Epithelial cell of proximal tubule (primary cell): ENCODE results near the gene NKIRAS2. TPM values are rescaled to one million over a fixed set of nuclear protein-coding genes. Genes with fewer than 3 reads are reported as not detected.
A peak's percentile ranks its signal among the peaks of the same experiment; 100 is the strongest.

Experiments used
- DNase-seq: peaks from one replicate; pipeline ENCODE4 v3.0.0-alpha.2; 2011; ENCODE audit warnings: low read depth
- H3K4me3 ChIP-seq: 2 replicates; pipeline ENCODE4 v1.5.1; 2011; ENCODE audit warnings: low read depth, mild to moderate bottlenecking, low read length
- total RNA-seq: library from RNA; depleted of rRNA; stranded (reverse); fragments of >200 nt; gene quantifications from 2 replicates; pipeline ENCODE4 v1.2.3, GENCODE V29; 2015
- TF ChIP-seq, protein P1 (sequence below): conservative IDR thresholded peaks from 2 replicates; pipeline ENCODE4 v1.5.1; 2012; ENCODE audit warnings: low read depth, mild to moderate bottlenecking, low read length

The NKIRAS2 gene
- 37.7 and 53.3 TPM in 2 replicates for total RNA-seq

GRCh38 chr17:42019509-42020404 lies at the start of gene NKIRAS2:
TSS of gene NKIRAS2 (plus strand) at chr17:42020090. CDS start at chr17:42021578, 1,488 bp downstream.
- H3K4me3 ChIP-seq = peak within 1 kb of the TSS; percentile 64
- DNase-seq = no peak
- TF ChIP-seq, protein P1, sequence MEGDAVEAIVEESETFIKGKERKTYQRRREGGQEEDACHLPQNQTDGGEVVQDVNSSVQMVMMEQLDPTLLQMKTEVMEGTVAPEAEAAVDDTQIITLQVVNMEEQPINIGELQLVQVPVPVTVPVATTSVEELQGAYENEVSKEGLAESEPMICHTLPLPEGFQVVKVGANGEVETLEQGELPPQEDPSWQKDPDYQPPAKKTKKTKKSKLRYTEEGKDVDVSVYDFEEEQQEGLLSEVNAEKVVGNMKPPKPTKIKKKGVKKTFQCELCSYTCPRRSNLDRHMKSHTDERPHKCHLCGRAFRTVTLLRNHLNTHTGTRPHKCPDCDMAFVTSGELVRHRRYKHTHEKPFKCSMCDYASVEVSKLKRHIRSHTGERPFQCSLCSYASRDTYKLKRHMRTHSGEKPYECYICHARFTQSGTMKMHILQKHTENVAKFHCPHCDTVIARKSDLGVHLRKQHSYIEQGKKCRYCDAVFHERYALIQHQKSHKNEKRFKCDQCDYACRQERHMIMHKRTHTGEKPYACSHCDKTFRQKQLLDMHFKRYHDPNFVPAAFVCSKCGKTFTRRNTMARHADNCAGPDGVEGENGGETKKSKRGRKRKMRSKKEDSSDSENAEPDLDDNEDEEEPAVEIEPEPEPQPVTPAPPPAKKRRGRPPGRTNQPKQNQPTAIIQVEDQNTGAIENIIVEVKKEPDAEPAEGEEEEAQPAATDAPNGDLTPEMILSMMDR = peak; percentile 74

DNA sequence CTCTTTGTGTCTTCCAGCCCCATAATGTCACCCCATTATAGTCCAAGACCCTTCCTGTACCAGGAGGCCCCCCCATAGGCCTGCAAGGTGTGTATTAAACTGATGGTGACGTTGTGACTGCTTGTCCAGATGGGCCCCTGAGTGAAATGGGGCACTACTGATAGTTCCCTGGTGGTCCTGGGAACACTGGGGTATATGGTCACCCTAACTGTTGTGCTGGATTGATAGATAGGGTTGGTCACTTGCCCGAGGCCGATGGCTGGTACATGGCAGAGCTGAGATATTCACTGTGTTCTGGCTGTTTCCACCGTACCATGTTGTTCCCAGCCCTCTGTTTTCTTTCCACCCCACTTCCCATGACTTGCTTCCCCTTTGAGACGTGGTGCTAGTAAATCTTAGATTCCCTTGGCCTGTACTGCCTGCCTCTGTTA lies 49.0 kb upstream of the NKIRAS2 start:
- DNase-seq = no peak
- TF ChIP-seq, protein P1 = no peak
- no peak overlapping the region for H3K4me3 ChIP-seq

- TF ChIP-seq, protein P1 = no peak
- DNase-seq = no peak
- no peak overlapping the region for H3K4me3 ChIP-seq
Measured at GRCh38 chr17:41971721-41972523, 48.0 kb upstream of the NKIRAS2 start.

- no peak overlapping the region for H3K4me3 ChIP-seq
- peak; percentile 58 for DNase-seq
- TF ChIP-seq, protein P1 = no peak
Measured at GRCh38 chr17:41972571-41973407, 47.1 kb upstream of the NKIRAS2 start.

GRCh38 chr17:41973408-41973811 lies 46.5 kb upstream of the NKIRAS2 start:
- H3K4me3 ChIP-seq = no peak overlapping the region
- TF ChIP-seq, protein P1 = no peak
- no peak for DNase-seq

- DNase-seq = no peak
- TF ChIP-seq, protein P1 = no peak
- H3K4me3 ChIP-seq = no peak overlapping the region
Measured at GRCh38 chr17:41974031-41974430, 45.9 kb upstream of the NKIRAS2 start.
